NCI-H1417 (cell line): Measurements from ENCODE around the gene C13orf46.

Experiments
- DNase-seq, 3 experiments: peaks; one replicate each; lab custom pipeline; 2025; lab: John Stamatoyannopoulos, UW

The C13orf46 gene

GRCh38 chr13:113938246-113938645 is 35.6 kb downstream of the C13orf46 start:
- DNase-seq = no peak

- no peak for DNase-seq
Measured at GRCh38 chr13:113937527-113938180, 36.2 kb downstream of the C13orf46 start.

GRCh38 chr13:113937073-113937472 is 36.8 kb downstream of the C13orf46 start:
- no peak for DNase-seq

GRCh38 chr13:113936166-113936965 is 37.5 kb downstream of the C13orf46 start:
- no peak for DNase-seq

GRCh38 chr13:113935001-113935844 is 38.7 kb downstream of the C13orf46 start:
- peak; percentile 25 to 85 (median 74) for DNase-seq

- no peak for DNase-seq
Measured at GRCh38 chr13:113934576-113934975, 39.3 kb downstream of the C13orf46 start.

- DNase-seq = no peak
Measured at GRCh38 chr13:113933901-113934300, 40.0 kb downstream of the C13orf46 start.

GRCh38 chr13:113931841-113932459 is 41.9 kb downstream of the C13orf46 start:
- no peak for DNase-seq

GRCh38 chr13:113930671-113931637 is 42.9 kb downstream of the C13orf46 start:
- no peak for DNase-seq

- DNase-seq = no peak
Measured at GRCh38 chr13:113929628-113930615, 44.0 kb downstream of the C13orf46 start.

- no peak for DNase-seq
Measured at GRCh38 chr13:113928685-113929627, 44.9 kb downstream of the C13orf46 start.

- DNase-seq = no peak
Measured at GRCh38 chr13:113927661-113928581, 46.0 kb downstream of the C13orf46 start.

- no peak for DNase-seq
Measured at GRCh38 chr13:113926951-113927660, 46.8 kb downstream of the C13orf46 start.

- DNase-seq = peak in 1 of 3 experiments; percentile 61
Measured at GRCh38 chr13:113926301-113926761, 47.5 kb downstream of the C13orf46 start.

GRCh38 chr13:113924184-113924901 is 49.5 kb downstream of the C13orf46 start:
- DNase-seq = peak in 2 of 3 experiments; percentile 18 to 53
